Measurements from ENCODE around the gene SLFN11. TPM values are rescaled to one million over a fixed set of nuclear protein-coding genes. Genes with fewer than 3 reads are reported as not detected.
"Not testable (repeated sequence)": the region's sequence is repeated elsewhere in the genome, so short reads cannot be mapped to it uniquely, and the experiment has no call there.

The SLFN11 gene
- total and polyA plus RNA-seq, 12 donors, result 4.3 to 25.7 (median 17.1) TPM

- Histone ChIP-seq H3K4me1 (peaks cover 7 to 35% (median 33%) of the 10 kb centered on the region in 9 donors), H3K27me3 (no peaks in the 10 kb centered on the region), H3K27ac (peak overlapping the region; percentile 25 to 91 (median 80)), H3K4me3 (peak overlapping the region in 9 of 10 donors; percentile 31 to 58 (median 53)), H3K9me3 (peaks cover 0 to 12% (median 0%) of the 10 kb centered on the region in 11 donors), H3K36me3 (no peaks in the 10 kb centered on the region)
- ATAC-seq (peak; percentile 84 to 92 (median 90)), DNase-seq (peak; percentile 33 to 60)
- intact Hi-C loops (cut with DNase I), result loop anchor here in 9 of 10 donors (1.0 to 10.0 kb wide), 13 partner anchors 52 to 434 kb away; partner anchors contain the start of genes SLFN11 (in 2 of the 9), SLFN12 (in 2 of the 9) and SLFN12L (in 2 of the 9)
- peak; percentile 55 to 91 (median 83) for TF ChIP-seq CTCF (IDR thresholded peaks at IDR 0.05)
- WGBS, 2 donors, result 7 to 13% methylated on average over 20 of the region's 20 CpGs
Observed at GRCh38 chr17:35312790-35313711, 60.4 kb downstream of the SLFN11 start.

DNA sequence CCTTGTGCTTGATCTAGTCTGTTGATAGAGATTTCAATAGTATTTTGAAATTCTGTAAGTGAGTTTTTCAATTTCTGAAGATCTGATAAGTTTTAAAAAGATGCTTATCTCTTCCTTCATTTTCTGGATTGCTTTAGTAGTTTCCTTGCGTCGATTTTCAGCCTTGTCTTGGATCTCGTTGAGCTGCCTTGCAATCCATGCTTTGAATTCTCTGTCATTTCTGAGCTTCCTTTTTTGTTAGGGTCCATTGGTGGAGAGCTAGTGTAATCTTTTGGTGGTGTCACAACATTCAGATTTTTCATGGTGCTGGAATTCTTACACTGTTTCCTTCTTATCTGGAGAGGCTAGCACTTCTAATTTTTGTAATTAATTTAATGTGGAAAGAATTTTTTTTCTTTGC, 61.1 kb downstream of the SLFN11 start:
- Histone ChIP-seq H3K27ac (peak overlapping the region in 2 of 10 donors; percentile 86 to 91), H3K9me3 (peaks cover 0 to 12% (median 0%) of the 10 kb centered on the region in 11 donors), H3K36me3 (no peaks in the 10 kb centered on the region), H3K4me3 (no peak overlapping the region), H3K27me3 (no peaks in the 10 kb centered on the region), H3K4me1 (peaks cover 7 to 35% (median 33%) of the 10 kb centered on the region in 9 donors)
- WGBS, 2 donors, result 49 to 62% methylated on average over 3 of the region's 3 CpGs
- TF ChIP-seq CTCF (IDR thresholded peaks at IDR 0.05), result no peak
- ATAC-seq, result no peak
- intact Hi-C loops (cut with DNase I), result loop anchor here in 9 of 10 donors (1.0 to 10.0 kb wide), 13 partner anchors 52 to 435 kb away; partner anchors contain the start of genes SLFN11 (in 2 of the 9), SLFN12 (in 2 of the 9) and SLFN12L (in 2 of the 9)
- no peak for DNase-seq

DNA sequence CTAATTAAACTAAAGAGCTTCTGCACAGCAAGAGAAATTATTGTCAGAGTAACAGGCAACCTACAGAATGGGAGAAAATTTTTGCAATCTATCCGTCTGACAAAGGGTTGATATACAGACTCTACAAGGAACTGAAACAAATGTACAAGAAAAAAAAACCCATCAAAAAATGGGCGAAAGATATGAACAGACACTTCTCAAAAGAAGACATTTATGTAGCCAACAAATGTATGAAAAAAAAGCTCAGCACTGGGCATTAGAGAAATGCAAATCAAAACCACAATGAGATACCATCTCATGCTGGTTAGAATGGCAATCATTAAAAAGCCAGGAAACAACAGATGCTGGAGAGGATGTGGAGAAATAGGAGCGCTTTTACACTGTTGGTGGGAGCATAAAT, 64.1 kb downstream of the SLFN11 start:
- not testable (repeated sequence) for H3K4me3 ChIP-seq, H3K36me3 ChIP-seq, DNase-seq, H3K27me3 ChIP-seq, ATAC-seq, H3K27ac ChIP-seq
- peaks cover 0 to 15% (median 0%) of the 10 kb centered on the region in 11 donors for H3K9me3 ChIP-seq
- 74 to 77% methylated on average over 3 of the region's 3 CpGs for WGBS, 2 donors
- intact Hi-C loops (cut with DNase I), result loop anchor here in 1 of 10 donors (10.0 kb wide), 1 partner anchor 135 kb away; no protein-coding TSS in a partner anchor
- peaks cover 4 to 16% (median 16%) of the 10 kb centered on the region in 9 donors for H3K4me1 ChIP-seq

Other genes with a start within 250 kb of the SLFN11 start
- 1 to 10 TPM; 2.7 to 5.1 (median 4.2) TPM for gene NLE1, start 231.3 kb downstream of the SLFN11 start, total RNA-seq
- gene NLE1, start 231.3 kb downstream of the SLFN11 start, polyA plus RNA-seq, result 1 to 10 TPM; 1.8 to 7.5 TPM
- 100 to 1,000 TPM; 174 to 303 (median 251) TPM for gene UNC45B, start 225.8 kb downstream of the SLFN11 start, total RNA-seq
- gene UNC45B, start 225.8 kb downstream of the SLFN11 start, polyA plus RNA-seq, result 10 to 100 TPM; 27.8 to 35.0 TPM
- gene SLC35G3, start 179.2 kb downstream of the SLFN11 start, total RNA-seq, result not detected
- not detected for gene SLC35G3, start 179.2 kb downstream of the SLFN11 start, polyA plus RNA-seq
- gene SLFN5, start 130.5 kb downstream of the SLFN11 start, total RNA-seq, result 10 to 100 TPM; 11.0 to 29.8 (median 15.9) TPM
- 1 to 10 TPM; 2.5 to 5.4 TPM for gene SLFN5, start 130.5 kb downstream of the SLFN11 start, polyA plus RNA-seq
- gene SLFN12, start 58.9 kb upstream of the SLFN11 start, total RNA-seq, result 1 to 10 TPM; 2.0 to 7.8 (median 4.0) TPM
- 1 to 10 TPM in 1 of 2 donors, under 1 TPM in 1; 0.96 to 3.7 TPM for gene SLFN12, start 58.9 kb upstream of the SLFN11 start, polyA plus RNA-seq
- 10 to 100 TPM in 1 of 10 donors, 1 to 10 TPM in 9; 1.8 to 10.7 (median 4.4) TPM for gene SLFN13, start 75.1 kb upstream of the SLFN11 start, total RNA-seq
- gene SLFN13, start 75.1 kb upstream of the SLFN11 start, polyA plus RNA-seq, result 1 to 10 TPM in 1 of 2 donors, under 1 TPM in 1; 0.51 to 1.5 TPM
- 1 to 10 TPM in 3 of 10 donors, under 1 TPM in 7; 0.20 to 4.5 (median 0.69) TPM for gene SLFN12L, start 164.1 kb upstream of the SLFN11 start, total RNA-seq
- under 1 TPM; 0.06 to 0.73 TPM for gene SLFN12L, start 164.1 kb upstream of the SLFN11 start, polyA plus RNA-seq
- gene SLFN14, start 187.2 kb upstream of the SLFN11 start, total RNA-seq, result under 1 TPM in 1 of 10 donors, not detected in 9; 0.09 TPM
- gene SLFN14, start 187.2 kb upstream of the SLFN11 start, polyA plus RNA-seq, result not detected
- gene PEX12, start 204.9 kb upstream of the SLFN11 start, total RNA-seq, result 10 to 100 TPM in 2 of 10 donors, 1 to 10 TPM in 8; 6.6 to 11.2 (median 9.0) TPM
- 1 to 10 TPM; 2.6 to 3.6 TPM for gene PEX12, start 204.9 kb upstream of the SLFN11 start, polyA plus RNA-seq
- 100 to 1,000 TPM; 107 to 173 (median 130) TPM for gene AP2B1, start 213.7 kb upstream of the SLFN11 start, total RNA-seq
- gene AP2B1, start 213.7 kb upstream of the SLFN11 start, polyA plus RNA-seq, result 10 to 100 TPM; 20.0 to 38.8 TPM

Measured in heart right ventricle (tissue), 16 donors.